HEK293T (cell line): ENCODE results near the gene RAB6B.

Experiments
- CTCF ChIA-PET: fragments of 350-600 bp; formaldehyde crosslinking; extraction: SDS; loops from one replicate; lab custom pipeline; 2021; ENCODE audit warnings: antibody characterized with exemption, inconsistent platforms; lab: Yijun Ruan, JAX
- POLR2A ChIA-PET: fragments of 350-600 bp; formaldehyde crosslinking; extraction: SDS; loops from one replicate; lab custom pipeline; 2020; ENCODE audit warnings: antibody characterized with exemption, inconsistent platforms; lab: Yijun Ruan, JAX
- DNase-seq: peaks from one replicate; pipeline ENCODE4 v3.0.0; 2012; ENCODE audit warnings: mixed read lengths; ENCODE audit errors: extremely low spot score
- ARNT ChIP-seq: fragments of 450-650 bp; IDR thresholded peaks from 2 replicates; pipeline ENCODE4 v1.6.1; 2017; ENCODE audit warnings: mild to moderate bottlenecking
- BHLHE40 ChIP-seq: fragments of 450-650 bp; IDR thresholded peaks from 2 replicates; pipeline ENCODE4 v1.6.1; 2016; ENCODE audit warnings: mild to moderate bottlenecking, moderate library complexity, borderline replicate concordance
- CTBP1 ChIP-seq: fragments of 450-650 bp; IDR thresholded peaks from 2 replicates; pipeline ENCODE4 v1.6.1; 2016; ENCODE audit warnings: borderline replicate concordance
- ELF4 ChIP-seq: fragments of 450-650 bp; IDR thresholded peaks from 2 replicates; pipeline ENCODE4 v1.6.1; 2017; ENCODE audit warnings: antibody characterized with exemption
- FOXA1 ChIP-seq: fragments of 450-650 bp; IDR thresholded peaks from 2 replicates; pipeline ENCODE4 v1.6.1; 2016; ENCODE audit warnings: mild to moderate bottlenecking
- FOXK2 ChIP-seq: fragments of 450-650 bp; IDR thresholded peaks from 2 replicates; pipeline ENCODE4 v1.6.1; 2016; ENCODE audit warnings: mild to moderate bottlenecking
- FOXM1 ChIP-seq: fragments of 450-650 bp; IDR thresholded peaks from 2 replicates; pipeline ENCODE4 v1.6.1; 2017; ENCODE audit warnings: mild to moderate bottlenecking, borderline replicate concordance
- HDGF ChIP-seq: fragments of 450-650 bp; IDR thresholded peaks from 2 replicates; pipeline ENCODE4 v1.6.1; 2017; ENCODE audit warnings: antibody characterized with exemption, borderline replicate concordance
- L3MBTL2 ChIP-seq: fragments of 450-650 bp; conservative IDR thresholded peaks from 2 replicates; pipeline ENCODE4 v1.6.1; 2016; ENCODE audit warnings: mild to moderate bottlenecking
- LEF1 ChIP-seq: fragments of 450-650 bp; IDR thresholded peaks from 2 replicates; pipeline ENCODE4 v1.6.1; 2017; ENCODE audit warnings: mild to moderate bottlenecking, borderline replicate concordance
- NFRKB ChIP-seq: fragments of 450-650 bp; IDR thresholded peaks from 2 replicates; pipeline ENCODE4 v1.6.1; 2016; ENCODE audit warnings: mild to moderate bottlenecking, moderate library complexity
- PKNOX1 ChIP-seq: fragments of 450-650 bp; IDR thresholded peaks from 2 replicates; pipeline ENCODE4 v1.6.1; 2016
- SP1 ChIP-seq: fragments of 450-650 bp; IDR thresholded peaks from 2 replicates; pipeline ENCODE4 v1.6.1; 2017
- SUZ12 ChIP-seq: fragments of 450-650 bp; IDR thresholded peaks from 2 replicates; pipeline ENCODE4 v1.6.1; 2016; ENCODE audit warnings: mild to moderate bottlenecking
- TARDBP ChIP-seq: fragments of 450-650 bp; IDR thresholded peaks from 2 replicates; pipeline ENCODE4 v1.6.1; 2016
- ZNF384 ChIP-seq: fragments of 450-650 bp; IDR thresholded peaks from 2 replicates; pipeline ENCODE4 v1.6.1; 2016

The RAB6B gene

GRCh38 chr3:133831966-133832801 is 63.5 kb downstream of the RAB6B start:
- CTCF ChIA-PET, result interaction anchor here (0.8 kb wide), 1 partner anchor 14 kb away, joined by 3 read pairs; no protein-coding TSS in a partner anchor
- no peak for DNase-seq
- TF ChIP-seq SUZ12 (no peak), CTBP1 (no peak), SP1 (no peak), LEF1 (no peak), ELF4 (no peak), FOXK2 (no peak), ZNF384 (no peak), HDGF (no peak), ARNT (no peak), TARDBP (no peak)
- POLR2A ChIA-PET, result no interaction called here

- no peak for DNase-seq
- ChIA-PET CTCF (no interaction called here), POLR2A (no interaction called here)
- TF ChIP-seq HDGF (no peak), NFRKB (no peak), CTBP1 (no peak), FOXA1 (no peak), L3MBTL2 (no peak), ARNT (no peak), ELF4 (no peak)
Measured at GRCh38 chr3:133830071-133830470, 65.6 kb downstream of the RAB6B start.

GRCh38 chr3:133829310-133829707 is 66.4 kb downstream of the RAB6B start:
- CTCF ChIA-PET, result no interaction called here
- TF ChIP-seq SP1 (no peak), CTBP1 (no peak), NFRKB (no peak), ARNT (no peak)
- DNase-seq, result no peak
- POLR2A ChIA-PET, result no interaction called here

GRCh38 chr3:133828576-133829309 is 66.9 kb downstream of the RAB6B start:
- CTCF ChIA-PET, result no interaction called here
- TF ChIP-seq L3MBTL2 (no peak), SP1 (no peak), HDGF (no peak), ZNF384 (no peak), FOXM1 (no peak), FOXA1 (no peak), NFRKB (no peak), LEF1 (no peak), FOXK2 (no peak), BHLHE40 (no peak), SUZ12 (no peak)
- no peak for DNase-seq
- POLR2A ChIA-PET, result no interaction called here

- POLR2A ChIA-PET, result no interaction called here
Measured at GRCh38 chr3:133827684-133828083, 68.0 kb downstream of the RAB6B start.

GRCh38 chr3:133827136-133827535 is 68.5 kb downstream of the RAB6B start:
- TF ChIP-seq ZNF384 (no peak), CTBP1 (no peak), L3MBTL2 (no peak), FOXA1 (no peak), PKNOX1 (no peak), LEF1 (no peak), ARNT (no peak), SUZ12 (no peak), SP1 (no peak)
- DNase-seq, result no peak
- POLR2A ChIA-PET, result no interaction called here
- CTCF ChIA-PET, result no interaction called here

More at GRCh38 chr3:133827684-133828083, 68.0 kb downstream of the RAB6B start:
- CTCF ChIA-PET, result no interaction called here
- DNase-seq, result no peak
- TF ChIP-seq SUZ12 (no peak), NFRKB (no peak)

GRCh38 chr3:133825969-133826727 is 69.5 kb downstream of the RAB6B start:
- TF ChIP-seq L3MBTL2 (no peak), FOXM1 (no peak), CTBP1 (no peak), SUZ12 (no peak), ARNT (no peak), HDGF (no peak), TARDBP (no peak), ZNF384 (no peak), FOXK2 (no peak), NFRKB (no peak), SP1 (no peak), FOXA1 (no peak), ELF4 (no peak)
- no peak for DNase-seq
- ChIA-PET POLR2A (no interaction called here), CTCF (no interaction called here)
